Hepatocyte (in vitro differentiated cells): ENCODE data around the gene B4GALT5.
"Not testable (repeated sequence)": the region's sequence is repeated elsewhere in the genome, so short reads cannot be mapped to it uniquely, and the experiment has no call there.

Experiments used
- CTCF ChIP-seq: fragments of 200-600 bp; sonication (generic); IDR thresholded peaks from 2 replicates; pipeline ENCODE4 v1.5.1; 2016; ENCODE audit warnings: antibody characterized with exemption, mild to moderate bottlenecking; ENCODE audit not compliant: poor library complexity
- EZH2 ChIP-seq: fragments of 200-600 bp; sonication (generic); IDR thresholded peaks from 2 replicates; pipeline ENCODE4 v1.6.1; 2016; ENCODE audit warnings: antibody characterized with exemption, mild to moderate bottlenecking, borderline replicate concordance
- EZH2phosphoT487 ChIP-seq: fragments of 200-600 bp; sonication (generic); IDR thresholded peaks from one replicate; pipeline ENCODE4 v1.6.1; 2018; ENCODE audit warnings: antibody characterized with exemption, mild to moderate bottlenecking, low read depth, moderate library complexity; ENCODE audit not compliant: unreplicated experiment, severe bottlenecking

GRCh38 chr20:49723758-49724157, 10.1 kb upstream of the B4GALT5 start:
- not testable (repeated sequence) for TF ChIP-seq CTCF, EZH2, EZH2phosphoT487
